HEK293T (cell line): ENCODE measurements around the gene DNER.

ENCODE experiments used
- CTCF ChIA-PET: fragments of 350-600 bp; formaldehyde crosslinking; extraction: SDS; loops from one replicate; lab custom pipeline; 2021; ENCODE audit warnings: antibody characterized with exemption, inconsistent platforms; lab: Yijun Ruan, JAX
- POLR2A ChIA-PET: fragments of 350-600 bp; formaldehyde crosslinking; extraction: SDS; loops from one replicate; lab custom pipeline; 2020; ENCODE audit warnings: antibody characterized with exemption, inconsistent platforms; lab: Yijun Ruan, JAX
- DNase-seq: peaks from one replicate; pipeline ENCODE4 v3.0.0; 2012; ENCODE audit warnings: mixed read lengths; ENCODE audit errors: extremely low spot score
- ARNT ChIP-seq: fragments of 450-650 bp; IDR thresholded peaks from 2 replicates; pipeline ENCODE4 v1.6.1; 2017; ENCODE audit warnings: mild to moderate bottlenecking
- BHLHE40 ChIP-seq: fragments of 450-650 bp; IDR thresholded peaks from 2 replicates; pipeline ENCODE4 v1.6.1; 2016; ENCODE audit warnings: mild to moderate bottlenecking, moderate library complexity, borderline replicate concordance
- CTBP1 ChIP-seq: fragments of 450-650 bp; IDR thresholded peaks from 2 replicates; pipeline ENCODE4 v1.6.1; 2016; ENCODE audit warnings: borderline replicate concordance
- ELF4 ChIP-seq: fragments of 450-650 bp; IDR thresholded peaks from 2 replicates; pipeline ENCODE4 v1.6.1; 2017; ENCODE audit warnings: antibody characterized with exemption
- FOXA1 ChIP-seq: fragments of 450-650 bp; IDR thresholded peaks from 2 replicates; pipeline ENCODE4 v1.6.1; 2016; ENCODE audit warnings: mild to moderate bottlenecking
- FOXK2 ChIP-seq: fragments of 450-650 bp; IDR thresholded peaks from 2 replicates; pipeline ENCODE4 v1.6.1; 2016; ENCODE audit warnings: mild to moderate bottlenecking
- FOXM1 ChIP-seq: fragments of 450-650 bp; IDR thresholded peaks from 2 replicates; pipeline ENCODE4 v1.6.1; 2017; ENCODE audit warnings: mild to moderate bottlenecking, borderline replicate concordance
- HDGF ChIP-seq: fragments of 450-650 bp; IDR thresholded peaks from 2 replicates; pipeline ENCODE4 v1.6.1; 2017; ENCODE audit warnings: antibody characterized with exemption, borderline replicate concordance
- L3MBTL2 ChIP-seq: fragments of 450-650 bp; conservative IDR thresholded peaks from 2 replicates; pipeline ENCODE4 v1.6.1; 2016; ENCODE audit warnings: mild to moderate bottlenecking
- LEF1 ChIP-seq: fragments of 450-650 bp; IDR thresholded peaks from 2 replicates; pipeline ENCODE4 v1.6.1; 2017; ENCODE audit warnings: mild to moderate bottlenecking, borderline replicate concordance
- NFRKB ChIP-seq: fragments of 450-650 bp; IDR thresholded peaks from 2 replicates; pipeline ENCODE4 v1.6.1; 2016; ENCODE audit warnings: mild to moderate bottlenecking, moderate library complexity
- PKNOX1 ChIP-seq: fragments of 450-650 bp; IDR thresholded peaks from 2 replicates; pipeline ENCODE4 v1.6.1; 2016
- SP1 ChIP-seq: fragments of 450-650 bp; IDR thresholded peaks from 2 replicates; pipeline ENCODE4 v1.6.1; 2017
- SUZ12 ChIP-seq: fragments of 450-650 bp; IDR thresholded peaks from 2 replicates; pipeline ENCODE4 v1.6.1; 2016; ENCODE audit warnings: mild to moderate bottlenecking
- TARDBP ChIP-seq: fragments of 450-650 bp; IDR thresholded peaks from 2 replicates; pipeline ENCODE4 v1.6.1; 2016
- ZNF384 ChIP-seq: fragments of 450-650 bp; IDR thresholded peaks from 2 replicates; pipeline ENCODE4 v1.6.1; 2016

Gene DNER

GRCh38 chr2:229530434-229530833 lies 183.9 kb downstream of the DNER start:
- ChIA-PET CTCF (no interaction called here), POLR2A (no interaction called here)
- TF ChIP-seq FOXA1 (no peak), LEF1 (no peak), ARNT (no peak), HDGF (no peak), FOXK2 (no peak), L3MBTL2 (no peak), SUZ12 (no peak), FOXM1 (no peak), BHLHE40 (no peak), SP1 (no peak), CTBP1 (no peak), ELF4 (no peak), NFRKB (no peak)
- DNase-seq = no peak

GRCh38 chr2:229528846-229529245 lies 185.5 kb downstream of the DNER start:
- TF ChIP-seq SUZ12 = no peak
- no peak for DNase-seq
- ChIA-PET CTCF (no interaction called here), POLR2A (no interaction called here)

- ChIA-PET CTCF (no interaction called here), POLR2A (no interaction called here)
- DNase-seq = no peak
- no peak for TF ChIP-seq FOXK2
- no peak for TF ChIP-seq FOXM1
- TF ChIP-seq NFRKB = no peak
- no peak for TF ChIP-seq CTBP1
- TF ChIP-seq L3MBTL2 = no peak
- no peak for TF ChIP-seq LEF1
- no peak for TF ChIP-seq ZNF384
- TF ChIP-seq ELF4 = no peak
- no peak for TF ChIP-seq HDGF
- TF ChIP-seq TARDBP = no peak
- no peak for TF ChIP-seq ARNT
- TF ChIP-seq SP1 = no peak
- no peak for TF ChIP-seq SUZ12
- no peak for TF ChIP-seq BHLHE40
- TF ChIP-seq FOXA1 = no peak
- TF ChIP-seq PKNOX1 = no peak
Observed at GRCh38 chr2:229526951-229527350, 187.4 kb downstream of the DNER start.

GRCh38 chr2:229524799-229525198 lies 189.6 kb downstream of the DNER start:
- ChIA-PET POLR2A (no interaction called here), CTCF (no interaction called here)
- TF ChIP-seq FOXA1 = no peak
- TF ChIP-seq BHLHE40 = no peak
- TF ChIP-seq ZNF384 = no peak
- no peak for TF ChIP-seq FOXK2
- TF ChIP-seq ELF4 = no peak
- no peak for TF ChIP-seq TARDBP
- no peak for TF ChIP-seq SP1
- TF ChIP-seq FOXM1 = no peak
- no peak for DNase-seq

GRCh38 chr2:229523663-229524062 lies 190.7 kb downstream of the DNER start:
- CTCF ChIA-PET = no interaction called here
- POLR2A ChIA-PET = no interaction called here
- no peak for DNase-seq

GRCh38 chr2:229521576-229521975 lies 192.8 kb downstream of the DNER start:
- CTCF ChIA-PET = no interaction called here
- POLR2A ChIA-PET = no interaction called here
- TF ChIP-seq L3MBTL2 (no peak), FOXK2 (no peak), LEF1 (no peak), SUZ12 (no peak), CTBP1 (no peak), FOXA1 (no peak), ELF4 (no peak)
- no peak for DNase-seq

More at GRCh38 chr2:229523663-229524062, 190.7 kb downstream of the DNER start:
- TF ChIP-seq HDGF (no peak), BHLHE40 (no peak), FOXA1 (no peak), LEF1 (no peak), TARDBP (no peak), PKNOX1 (no peak), SUZ12 (no peak), FOXK2 (no peak)

- no peak for TF ChIP-seq BHLHE40
- TF ChIP-seq SUZ12 = no peak
- TF ChIP-seq TARDBP = no peak
- TF ChIP-seq ARNT = no peak
- TF ChIP-seq L3MBTL2 = no peak
- TF ChIP-seq HDGF = no peak
- TF ChIP-seq CTBP1 = no peak
- no peak for TF ChIP-seq SP1
- TF ChIP-seq FOXM1 = no peak
- TF ChIP-seq ELF4 = no peak
- no peak for TF ChIP-seq PKNOX1
- TF ChIP-seq NFRKB = no peak
- TF ChIP-seq FOXA1 = no peak
- TF ChIP-seq ZNF384 = no peak
- no peak for TF ChIP-seq LEF1
- no peak for TF ChIP-seq FOXK2
- CTCF ChIA-PET = no interaction called here
- POLR2A ChIA-PET = no interaction called here
- no peak for DNase-seq
Observed at GRCh38 chr2:229520691-229521096, 193.7 kb downstream of the DNER start.
